Neural crest cell (in vitro differentiated cells): ENCODE results near the gene TRPC4AP. TPM values are rescaled to one million over a fixed set of nuclear protein-coding genes. Genes with fewer than 3 reads are reported as not detected.

Experiments used
- DNase-seq: peaks from one replicate; pipeline ENCODE4 v3.0.0; 2021; ENCODE audit warnings: low read depth, mixed read lengths, low spot score
- H3K27ac Mint-ChIP-seq: one replicate; pipeline ENCODE4 v1.8.0; 2021; ENCODE audit warnings: mild to moderate bottlenecking, mixed read lengths; ENCODE audit not compliant: unreplicated experiment
- H3K27me3 Mint-ChIP-seq: 2 replicates; pipeline ENCODE4 v1.8.0; 2021; ENCODE audit warnings: low read depth, mild to moderate bottlenecking, mixed read lengths
- H3K36me3 Mint-ChIP-seq: 2 replicates; pipeline ENCODE4 v1.8.0; 2021; ENCODE audit warnings: low read depth, mild to moderate bottlenecking, mixed read lengths
- H3K4me1 Mint-ChIP-seq: 2 replicates; pipeline ENCODE4 v1.8.0; 2021; ENCODE audit warnings: mixed read lengths
- H3K4me3 Mint-ChIP-seq: one replicate; pipeline ENCODE4 v1.8.0; 2021; ENCODE audit warnings: mild to moderate bottlenecking, mixed read lengths
- H3K9me3 Mint-ChIP-seq: 2 replicates; pipeline ENCODE4 v1.8.0; 2021; ENCODE audit warnings: mixed read lengths
- total RNA-seq: library from RNA; stranded (reverse); gene quantifications from 2 replicates; pipeline ENCODE4 v1.2.1, GENCODE V29; 2021
- TF ChIP-seq, protein P1 (sequence below): fragments of 200-600 bp; sonication (generic); conservative IDR thresholded peaks from 2 replicates; pipeline ENCODE4 v1.5.0; 2021; ENCODE audit warnings: antibody characterized with exemption, mild to moderate bottlenecking

Gene TRPC4AP
- total RNA-seq, 1 donor from 2014 or later = 96.2 TPM

DNA sequence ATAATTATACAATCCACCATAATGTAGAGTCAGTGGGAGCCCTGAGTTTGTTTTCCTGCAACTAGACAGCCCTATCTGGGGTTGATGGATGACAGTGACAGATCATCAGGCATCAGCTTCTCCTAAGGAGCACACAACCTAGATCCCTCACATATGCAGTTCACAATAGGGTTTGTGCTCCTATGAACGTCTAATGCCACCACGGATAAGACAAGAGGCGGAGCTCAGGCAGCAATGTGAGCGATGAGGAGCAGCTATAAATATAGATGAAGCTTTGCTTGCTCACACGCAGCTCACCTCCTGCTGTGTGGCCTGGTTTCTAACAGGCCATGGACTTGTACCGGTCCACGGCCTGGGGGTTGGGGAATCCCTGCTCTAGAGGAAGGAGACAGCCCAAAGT lies 28.6 kb upstream of the TRPC4AP start:
- H3K4me3 Mint-ChIP-seq = no peak overlapping the region
- peaks cover 19% of the 10 kb centered on the region for H3K36me3 Mint-ChIP-seq
- H3K27me3 Mint-ChIP-seq = no peaks in the 10 kb centered on the region
- no peaks in the 10 kb centered on the region for H3K9me3 Mint-ChIP-seq
- TF ChIP-seq, protein P1, sequence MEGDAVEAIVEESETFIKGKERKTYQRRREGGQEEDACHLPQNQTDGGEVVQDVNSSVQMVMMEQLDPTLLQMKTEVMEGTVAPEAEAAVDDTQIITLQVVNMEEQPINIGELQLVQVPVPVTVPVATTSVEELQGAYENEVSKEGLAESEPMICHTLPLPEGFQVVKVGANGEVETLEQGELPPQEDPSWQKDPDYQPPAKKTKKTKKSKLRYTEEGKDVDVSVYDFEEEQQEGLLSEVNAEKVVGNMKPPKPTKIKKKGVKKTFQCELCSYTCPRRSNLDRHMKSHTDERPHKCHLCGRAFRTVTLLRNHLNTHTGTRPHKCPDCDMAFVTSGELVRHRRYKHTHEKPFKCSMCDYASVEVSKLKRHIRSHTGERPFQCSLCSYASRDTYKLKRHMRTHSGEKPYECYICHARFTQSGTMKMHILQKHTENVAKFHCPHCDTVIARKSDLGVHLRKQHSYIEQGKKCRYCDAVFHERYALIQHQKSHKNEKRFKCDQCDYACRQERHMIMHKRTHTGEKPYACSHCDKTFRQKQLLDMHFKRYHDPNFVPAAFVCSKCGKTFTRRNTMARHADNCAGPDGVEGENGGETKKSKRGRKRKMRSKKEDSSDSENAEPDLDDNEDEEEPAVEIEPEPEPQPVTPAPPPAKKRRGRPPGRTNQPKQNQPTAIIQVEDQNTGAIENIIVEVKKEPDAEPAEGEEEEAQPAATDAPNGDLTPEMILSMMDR = no peak
- DNase-seq = no peak
- no peak overlapping the region for H3K27ac Mint-ChIP-seq
- no peaks in the 10 kb centered on the region for H3K4me1 Mint-ChIP-seq

DNA sequence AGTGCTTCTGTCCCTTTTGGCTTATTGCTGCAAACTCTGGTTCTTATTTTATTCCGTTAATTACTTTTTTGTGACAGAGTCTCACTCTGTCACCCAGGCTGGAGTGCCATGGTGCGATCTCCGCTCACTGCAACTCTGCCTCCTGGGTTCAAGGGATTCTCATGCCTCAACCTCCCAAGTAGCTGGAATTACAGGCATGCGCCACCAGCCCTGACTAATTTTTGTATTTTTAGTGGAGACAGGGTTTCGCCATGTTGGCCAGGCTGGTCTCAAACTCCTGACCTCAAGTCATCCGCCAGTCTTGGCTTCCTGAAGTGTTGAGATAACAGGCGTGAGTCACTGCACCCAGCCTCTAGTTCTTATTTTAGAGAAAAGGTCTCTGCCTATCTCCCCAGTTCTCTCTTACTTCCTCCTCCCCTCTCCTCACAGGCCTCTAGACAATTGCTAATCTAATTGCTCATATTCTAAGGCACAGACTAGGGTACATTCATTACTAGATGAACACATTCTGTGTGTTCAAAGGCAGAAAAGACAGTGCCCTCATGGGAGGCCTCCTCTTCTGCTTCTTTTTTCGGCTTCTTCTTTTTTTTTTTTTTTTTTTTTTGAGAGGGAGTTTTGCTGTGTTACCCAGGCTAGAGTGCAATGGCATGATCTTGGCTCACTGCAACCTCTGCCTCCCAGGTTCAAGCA lies 27.6 kb upstream of the TRPC4AP start:
- Mint-ChIP-seq H3K36me3 (peaks cover 23% of the 10 kb centered on the region), H3K4me1 (no peaks in the 10 kb centered on the region), H3K27ac (no peak overlapping the region), H3K4me3 (no peak overlapping the region), H3K27me3 (no peaks in the 10 kb centered on the region), H3K9me3 (no peaks in the 10 kb centered on the region)
- no peak for DNase-seq
- TF ChIP-seq, protein P1 = no peak

DNA sequence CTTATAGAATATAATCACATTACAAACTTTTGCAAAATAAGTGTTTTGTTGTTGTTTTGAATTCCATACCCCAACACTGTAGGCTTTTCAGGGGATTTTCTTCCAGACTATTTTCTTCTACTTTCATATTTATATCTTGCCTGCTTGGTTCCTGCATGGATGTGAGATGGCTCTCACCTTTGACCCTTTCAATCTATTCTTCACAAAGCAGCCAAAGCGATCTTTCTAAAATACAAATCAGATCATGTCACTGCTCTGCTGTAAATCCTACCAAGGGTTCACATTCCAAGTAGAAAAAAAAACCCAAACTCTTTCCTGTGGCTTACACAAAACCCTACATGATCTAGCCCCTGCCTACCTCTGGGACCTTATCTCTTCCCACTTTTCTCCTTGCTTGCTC lies 25.0 kb upstream of the TRPC4AP start:
- Mint-ChIP-seq H3K36me3 (peaks cover 14% of the 10 kb centered on the region), H3K27ac (peak overlapping the region; percentile 58), H3K4me1 (no peaks in the 10 kb centered on the region), H3K9me3 (no peaks in the 10 kb centered on the region), H3K27me3 (no peaks in the 10 kb centered on the region), H3K4me3 (no peak overlapping the region)
- no peak for DNase-seq
- TF ChIP-seq, protein P1 = no peak

DNA sequence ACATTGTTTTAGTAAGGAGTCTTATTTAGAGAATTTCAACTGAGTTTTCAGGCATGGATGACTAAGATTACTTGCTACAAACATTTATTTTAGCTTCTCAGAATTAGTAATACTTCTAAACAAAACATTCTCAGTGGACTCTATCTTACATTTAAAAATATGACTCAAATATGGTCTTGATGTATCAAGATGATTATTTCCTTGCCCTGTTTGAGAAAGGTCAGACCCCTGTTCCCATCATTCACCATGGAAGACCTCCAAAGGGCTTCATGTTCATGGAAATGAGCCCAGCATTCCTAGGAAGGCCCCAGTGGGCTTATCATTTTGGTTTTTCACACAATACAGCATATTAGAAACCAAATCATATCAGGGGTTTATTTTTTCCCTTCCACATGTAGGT lies 24.6 kb upstream of the TRPC4AP start:
- Mint-ChIP-seq H3K4me3 (no peak overlapping the region), H3K4me1 (no peaks in the 10 kb centered on the region), H3K9me3 (no peaks in the 10 kb centered on the region), H3K27me3 (no peaks in the 10 kb centered on the region), H3K36me3 (peaks cover 13% of the 10 kb centered on the region), H3K27ac (no peak overlapping the region)
- TF ChIP-seq, protein P1 = no peak
- DNase-seq = no peak

DNA sequence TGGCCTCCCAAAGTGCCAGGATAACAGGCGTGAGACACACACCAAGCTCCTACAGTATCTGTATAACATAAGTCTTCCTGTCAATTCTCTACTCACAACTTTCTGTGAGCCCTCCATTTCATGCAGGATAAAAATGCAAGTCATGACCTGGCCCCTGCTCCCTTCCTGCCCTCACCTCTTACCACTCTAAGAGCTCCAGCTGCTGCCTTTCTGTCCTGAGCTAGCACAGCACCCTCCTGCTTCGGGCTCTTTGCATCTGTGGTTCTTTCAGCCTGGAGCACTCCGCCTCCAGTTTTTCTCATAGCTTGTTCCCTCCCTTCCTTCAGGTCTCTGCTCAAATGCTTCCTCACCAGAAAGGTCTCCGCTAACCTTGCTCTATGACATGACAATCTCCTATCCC lies 23.7 kb upstream of the TRPC4AP start:
- no peaks in the 10 kb centered on the region for H3K9me3 Mint-ChIP-seq
- H3K4me1 Mint-ChIP-seq = no peaks in the 10 kb centered on the region
- peaks cover 13% of the 10 kb centered on the region for H3K36me3 Mint-ChIP-seq
- TF ChIP-seq, protein P1 = no peak
- H3K27me3 Mint-ChIP-seq = no peaks in the 10 kb centered on the region
- no peak for DNase-seq
- H3K27ac Mint-ChIP-seq = no peak overlapping the region
- no peak overlapping the region for H3K4me3 Mint-ChIP-seq
